MM.1S (cell line): ENCODE measurements around the gene DDX21.

Experiments used
- EZH2 ChIP-seq: fragments of 300-600 bp; sonication (generic); optimal IDR thresholded peaks from 2 replicates; pipeline ENCODE3; 2017; ENCODE audit warnings: low read depth, mild to moderate bottlenecking, antibody characterized with exemption, low read length, mixed read lengths
- EZH2phosphoT487 ChIP-seq: fragments of 300-600 bp; sonication (generic); IDR thresholded peaks from 2 replicates; pipeline ENCODE4 v1.6.1; 2018; ENCODE audit warnings: antibody characterized with exemption, low read length
- TF ChIP-seq, protein P1 (sequence below): fragments of 300-600 bp; sonication (generic); IDR thresholded peaks from 2 replicates; pipeline ENCODE4 v1.5.1; 2016; ENCODE audit warnings: antibody characterized with exemption, low read length, mixed read lengths

GRCh38 chr10:69025370-69025896 is 69.5 kb downstream of the DDX21 start:
- no peak for TF ChIP-seq EZH2phosphoT487
- TF ChIP-seq, protein P1, sequence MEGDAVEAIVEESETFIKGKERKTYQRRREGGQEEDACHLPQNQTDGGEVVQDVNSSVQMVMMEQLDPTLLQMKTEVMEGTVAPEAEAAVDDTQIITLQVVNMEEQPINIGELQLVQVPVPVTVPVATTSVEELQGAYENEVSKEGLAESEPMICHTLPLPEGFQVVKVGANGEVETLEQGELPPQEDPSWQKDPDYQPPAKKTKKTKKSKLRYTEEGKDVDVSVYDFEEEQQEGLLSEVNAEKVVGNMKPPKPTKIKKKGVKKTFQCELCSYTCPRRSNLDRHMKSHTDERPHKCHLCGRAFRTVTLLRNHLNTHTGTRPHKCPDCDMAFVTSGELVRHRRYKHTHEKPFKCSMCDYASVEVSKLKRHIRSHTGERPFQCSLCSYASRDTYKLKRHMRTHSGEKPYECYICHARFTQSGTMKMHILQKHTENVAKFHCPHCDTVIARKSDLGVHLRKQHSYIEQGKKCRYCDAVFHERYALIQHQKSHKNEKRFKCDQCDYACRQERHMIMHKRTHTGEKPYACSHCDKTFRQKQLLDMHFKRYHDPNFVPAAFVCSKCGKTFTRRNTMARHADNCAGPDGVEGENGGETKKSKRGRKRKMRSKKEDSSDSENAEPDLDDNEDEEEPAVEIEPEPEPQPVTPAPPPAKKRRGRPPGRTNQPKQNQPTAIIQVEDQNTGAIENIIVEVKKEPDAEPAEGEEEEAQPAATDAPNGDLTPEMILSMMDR: no peak
- no peak for TF ChIP-seq EZH2
